Measurements from ENCODE around the gene PTPN5.
A peak's percentile ranks its signal among the peaks of the same experiment; 100 is the strongest.
"Not testable (repeated sequence)": the region's sequence is repeated elsewhere in the genome, so short reads cannot be mapped to it uniquely, and the experiment has no call there.

The PTPN5 gene

DNA sequence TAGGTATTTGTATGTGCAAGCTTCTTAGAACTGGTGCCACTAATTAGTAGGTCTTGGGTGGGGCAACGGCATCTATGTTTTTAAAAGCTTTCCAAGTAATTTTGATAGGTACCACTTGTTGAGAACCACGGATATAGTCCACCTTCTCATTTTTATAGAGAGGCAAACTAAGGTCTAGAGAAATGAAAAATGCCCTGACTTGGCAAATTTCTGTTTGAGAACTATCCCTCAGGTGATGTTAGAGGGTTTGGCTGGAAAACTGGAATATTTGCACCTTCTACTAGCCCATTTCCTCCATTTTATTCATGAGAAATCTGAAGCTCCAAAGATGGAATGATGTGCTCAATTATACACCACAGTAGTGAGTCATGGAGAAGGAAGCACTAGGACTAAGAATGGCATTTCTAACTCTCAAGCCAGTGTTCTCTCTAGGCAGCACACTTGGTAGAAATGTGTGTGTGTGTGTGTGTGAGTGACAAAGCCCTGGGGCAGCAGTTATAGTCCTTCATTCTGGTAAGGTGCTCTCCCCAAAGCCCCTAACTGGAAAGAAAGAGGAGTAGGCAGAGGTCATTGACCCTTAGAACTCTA, 94.9 kb downstream of the PTPN5 start:
- Mint-ChIP-seq H3K9me3 (no peaks in the 10 kb centered on the region), H3K27me3 (ENCODE audit: low read depth) (peaks cover 23% of the 10 kb centered on the region), H3K4me3 (peak overlapping the region; percentile 27 to 75 (median 61)), H3K27ac (no peak overlapping the region), H3K4me1 (peaks cover 33% of the 10 kb centered on the region), H3K36me3 (ENCODE audit: low read depth) (no peaks in the 10 kb centered on the region)
- TF ChIP-seq, protein P1, sequence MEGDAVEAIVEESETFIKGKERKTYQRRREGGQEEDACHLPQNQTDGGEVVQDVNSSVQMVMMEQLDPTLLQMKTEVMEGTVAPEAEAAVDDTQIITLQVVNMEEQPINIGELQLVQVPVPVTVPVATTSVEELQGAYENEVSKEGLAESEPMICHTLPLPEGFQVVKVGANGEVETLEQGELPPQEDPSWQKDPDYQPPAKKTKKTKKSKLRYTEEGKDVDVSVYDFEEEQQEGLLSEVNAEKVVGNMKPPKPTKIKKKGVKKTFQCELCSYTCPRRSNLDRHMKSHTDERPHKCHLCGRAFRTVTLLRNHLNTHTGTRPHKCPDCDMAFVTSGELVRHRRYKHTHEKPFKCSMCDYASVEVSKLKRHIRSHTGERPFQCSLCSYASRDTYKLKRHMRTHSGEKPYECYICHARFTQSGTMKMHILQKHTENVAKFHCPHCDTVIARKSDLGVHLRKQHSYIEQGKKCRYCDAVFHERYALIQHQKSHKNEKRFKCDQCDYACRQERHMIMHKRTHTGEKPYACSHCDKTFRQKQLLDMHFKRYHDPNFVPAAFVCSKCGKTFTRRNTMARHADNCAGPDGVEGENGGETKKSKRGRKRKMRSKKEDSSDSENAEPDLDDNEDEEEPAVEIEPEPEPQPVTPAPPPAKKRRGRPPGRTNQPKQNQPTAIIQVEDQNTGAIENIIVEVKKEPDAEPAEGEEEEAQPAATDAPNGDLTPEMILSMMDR (IDR thresholded peaks at IDR 0.05; ENCODE audit: unreplicated experiment in 3 of 3), result no peak

DNA sequence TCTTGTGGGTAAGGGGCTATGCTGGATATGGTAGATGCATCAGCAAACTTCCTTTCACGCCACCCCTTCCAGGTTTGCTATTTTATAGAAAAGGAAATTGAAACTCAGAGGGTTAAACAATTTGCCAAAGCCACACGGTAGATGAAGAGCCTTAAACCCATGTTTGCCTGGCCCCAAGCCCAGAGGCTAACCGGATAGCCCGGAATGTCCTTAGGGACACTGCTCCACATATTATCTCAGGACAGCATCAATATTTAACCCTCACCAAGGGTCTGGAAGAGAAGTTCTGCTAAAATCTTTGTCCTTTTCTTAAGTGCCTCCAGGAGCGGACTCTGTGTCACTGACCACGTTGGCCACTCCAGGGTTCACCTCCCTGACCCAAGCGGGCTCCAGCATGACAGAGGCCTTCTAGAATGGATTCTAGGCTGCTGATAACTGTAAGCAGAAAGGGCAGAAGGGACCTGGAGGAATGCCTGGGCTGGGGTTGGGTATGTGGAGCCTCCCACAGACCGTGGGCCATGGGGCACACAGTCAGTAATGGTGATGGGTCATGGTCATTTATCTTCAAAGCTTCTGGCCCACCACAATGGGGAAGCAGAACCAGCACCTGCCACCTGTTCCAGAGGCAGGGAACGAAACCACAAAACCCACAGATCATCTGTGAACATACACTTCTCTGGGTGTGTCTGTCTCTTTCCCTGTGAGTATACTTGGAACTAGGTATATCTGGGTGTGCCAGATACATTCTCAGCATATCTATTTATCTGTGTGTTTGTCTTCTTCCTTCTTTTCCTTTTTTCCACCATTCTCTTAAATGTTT, 98.4 kb downstream of the PTPN5 start:
- no peaks in the 10 kb centered on the region for H3K9me3 Mint-ChIP-seq
- no peak overlapping the region for H3K4me3 Mint-ChIP-seq
- peaks cover 12% of the 10 kb centered on the region for H3K27me3 Mint-ChIP-seq (ENCODE audit: low read depth)

DNA sequence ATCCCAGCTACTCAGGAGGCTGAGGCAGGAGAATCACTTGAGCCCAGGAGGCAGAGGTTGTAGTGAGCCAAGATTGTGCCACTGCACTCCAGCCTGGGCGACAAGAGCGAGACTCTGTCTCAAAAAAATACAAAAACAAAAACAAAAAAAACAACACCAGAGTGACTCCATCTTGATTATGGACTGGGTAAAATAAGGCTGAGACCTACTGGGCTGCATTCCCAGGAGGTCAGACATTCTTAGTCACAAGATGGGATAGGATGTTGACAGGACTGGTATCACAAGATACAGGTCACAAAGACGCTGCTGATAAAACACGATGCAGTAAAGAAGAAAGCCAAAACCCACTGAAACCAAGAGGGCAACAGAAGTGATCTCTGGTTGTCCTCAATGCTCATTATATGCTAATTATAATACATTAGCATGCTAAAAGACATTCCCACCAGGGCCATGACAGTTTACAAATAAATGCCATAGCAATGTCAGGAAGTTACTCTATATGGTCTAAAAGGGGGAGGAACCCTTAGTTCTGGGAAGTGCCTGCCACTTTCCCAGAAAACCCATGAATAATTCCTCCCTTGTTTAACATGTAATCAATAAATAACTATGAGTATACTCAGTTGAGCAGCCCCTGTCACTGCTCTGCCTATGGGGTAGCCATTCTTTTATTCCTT, 100.0 kb downstream of the PTPN5 start:
- not testable (repeated sequence) for H3K36me3 Mint-ChIP-seq (ENCODE audit: low read depth)

More for the DNA sequence above, 98.4 kb downstream of the PTPN5 start:
- Mint-ChIP-seq H3K27ac (no peak overlapping the region), H3K4me1 (peaks cover 12% of the 10 kb centered on the region), H3K36me3 (ENCODE audit: low read depth) (no peaks in the 10 kb centered on the region)
- TF ChIP-seq, protein P1 (IDR thresholded peaks at IDR 0.05; ENCODE audit: unreplicated experiment in 3 of 3), result no peak

DNA sequence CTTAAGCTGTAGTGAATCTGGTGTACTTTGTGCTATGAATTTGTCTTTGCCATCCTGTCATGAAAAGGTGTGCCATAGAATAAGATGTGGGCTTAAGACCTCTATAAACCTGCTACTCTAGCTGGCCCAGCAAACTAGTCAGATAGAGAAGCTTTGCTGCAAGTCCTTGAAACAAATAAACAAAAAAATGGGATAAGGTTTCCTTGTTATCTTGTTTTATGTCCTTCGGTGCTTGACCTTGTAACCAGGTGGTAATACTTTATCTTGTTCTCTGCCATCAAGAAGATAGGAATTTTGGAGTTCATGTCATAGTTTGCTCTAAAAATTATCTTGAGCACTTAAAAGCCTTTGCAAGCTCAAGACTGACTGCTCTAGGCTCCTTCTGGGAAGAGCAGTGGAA, 107.3 kb downstream of the PTPN5 start:
- Mint-ChIP-seq H3K9me3 (no peaks in the 10 kb centered on the region), H3K27ac (no peak overlapping the region), H3K4me3 (no peak overlapping the region), H3K4me1 (no peaks in the 10 kb centered on the region), H3K36me3 (ENCODE audit: low read depth) (no peaks in the 10 kb centered on the region), H3K27me3 (ENCODE audit: low read depth) (no peaks in the 10 kb centered on the region)
- TF ChIP-seq, protein P1 (IDR thresholded peaks at IDR 0.05; ENCODE audit: unreplicated experiment in 3 of 3), result no peak

More for the DNA sequence above, 100.0 kb downstream of the PTPN5 start:
- not testable (repeated sequence) for H3K4me1 Mint-ChIP-seq; H3K27ac Mint-ChIP-seq; H3K4me3 Mint-ChIP-seq; H3K9me3 Mint-ChIP-seq; H3K27me3 Mint-ChIP-seq (ENCODE audit: low read depth)

GRCh38 chr11:18682466-18682865, 109.1 kb downstream of the PTPN5 start:
- Mint-ChIP-seq H3K4me1 (no peaks in the 10 kb centered on the region), H3K36me3 (ENCODE audit: low read depth) (no peaks in the 10 kb centered on the region), H3K27ac (no peak overlapping the region), H3K27me3 (ENCODE audit: low read depth) (no peaks in the 10 kb centered on the region), H3K4me3 (no peak overlapping the region), H3K9me3 (no peaks in the 10 kb centered on the region)
- TF ChIP-seq, protein P1 (IDR thresholded peaks at IDR 0.05; ENCODE audit: unreplicated experiment in 3 of 3), result no peak

- H3K9me3 Mint-ChIP-seq; H3K36me3 Mint-ChIP-seq (ENCODE audit: low read depth); H3K4me1 Mint-ChIP-seq: not testable (repeated sequence)
These were observed 109.6 kb downstream of the PTPN5 start for GRCh38 chr11:18681949-18682348.

More at GRCh38 chr11:18681949-18682348, 109.6 kb downstream of the PTPN5 start:
- H3K4me3 Mint-ChIP-seq; H3K27me3 Mint-ChIP-seq (ENCODE audit: low read depth); H3K27ac Mint-ChIP-seq: not testable (repeated sequence)

All from nephron (organoid).